ENCODE measurements around the gene ACAP3. TPM values are rescaled to one million over a fixed set of nuclear protein-coding genes. Genes with fewer than 3 reads are reported as not detected.
A peak's percentile ranks its signal among the peaks of the same experiment; 100 is the strongest.

ACAP3 gene
- total and polyA plus RNA-seq, 2 experiments from 2014 or later, result 59.1 to 63.6 TPM

DNA sequence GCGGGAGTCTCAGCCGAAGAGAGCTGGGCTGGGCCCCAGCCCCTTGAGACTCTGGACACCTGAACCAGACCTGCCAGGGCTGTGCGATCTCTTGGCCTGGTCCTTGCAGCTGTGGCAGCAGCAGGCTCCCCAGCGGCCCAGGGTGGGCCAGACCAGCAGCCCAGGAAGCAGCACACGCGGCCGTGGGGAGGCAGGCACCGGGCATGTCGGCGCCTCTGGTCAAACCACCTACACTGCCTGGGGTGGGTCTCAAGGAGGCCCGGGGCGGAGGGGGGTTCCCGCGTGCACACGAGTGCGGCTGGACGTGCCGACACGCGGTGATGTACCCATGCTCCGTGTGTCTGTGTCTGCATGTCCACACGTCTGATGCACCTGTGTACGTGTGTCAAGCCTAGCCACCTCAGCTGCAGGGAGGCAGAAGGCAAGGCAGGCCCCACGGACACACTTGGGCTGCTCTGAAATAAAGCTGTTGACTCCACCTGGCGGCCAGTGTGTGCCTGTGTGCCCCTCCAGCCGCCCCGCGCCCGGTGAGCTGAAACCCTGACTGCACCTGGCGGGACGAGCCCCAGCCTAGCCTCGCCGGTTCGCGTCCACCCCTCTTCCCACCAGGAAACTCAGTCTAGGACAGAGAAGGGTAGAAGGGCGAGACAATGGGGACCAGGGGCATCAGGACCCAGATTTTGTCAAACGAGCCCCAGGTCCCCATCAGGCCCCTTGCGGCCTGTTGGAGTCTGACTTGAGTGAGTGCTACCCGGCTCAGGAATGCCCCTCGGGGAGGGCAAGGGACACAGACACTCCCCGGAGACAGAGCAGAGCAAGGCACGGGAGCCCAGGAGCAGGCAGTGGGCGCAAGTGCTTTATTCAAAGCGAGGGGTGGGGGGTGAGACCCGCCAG, 15.9 kb downstream of the ACAP3 start:
- Histone ChIP-seq H3K27ac (no peak overlapping the region), H3K4me3 (no peak overlapping the region), H3K4me1 (ENCODE audit: low read depth) (no peaks in the 10 kb centered on the region), H3K9me3 (ENCODE audit: low read depth) (no peaks in the 10 kb centered on the region), H3K36me3 (no peaks in the 10 kb centered on the region), H3K27me3 (no peaks in the 10 kb centered on the region)
- TF ChIP-seq, protein P1, sequence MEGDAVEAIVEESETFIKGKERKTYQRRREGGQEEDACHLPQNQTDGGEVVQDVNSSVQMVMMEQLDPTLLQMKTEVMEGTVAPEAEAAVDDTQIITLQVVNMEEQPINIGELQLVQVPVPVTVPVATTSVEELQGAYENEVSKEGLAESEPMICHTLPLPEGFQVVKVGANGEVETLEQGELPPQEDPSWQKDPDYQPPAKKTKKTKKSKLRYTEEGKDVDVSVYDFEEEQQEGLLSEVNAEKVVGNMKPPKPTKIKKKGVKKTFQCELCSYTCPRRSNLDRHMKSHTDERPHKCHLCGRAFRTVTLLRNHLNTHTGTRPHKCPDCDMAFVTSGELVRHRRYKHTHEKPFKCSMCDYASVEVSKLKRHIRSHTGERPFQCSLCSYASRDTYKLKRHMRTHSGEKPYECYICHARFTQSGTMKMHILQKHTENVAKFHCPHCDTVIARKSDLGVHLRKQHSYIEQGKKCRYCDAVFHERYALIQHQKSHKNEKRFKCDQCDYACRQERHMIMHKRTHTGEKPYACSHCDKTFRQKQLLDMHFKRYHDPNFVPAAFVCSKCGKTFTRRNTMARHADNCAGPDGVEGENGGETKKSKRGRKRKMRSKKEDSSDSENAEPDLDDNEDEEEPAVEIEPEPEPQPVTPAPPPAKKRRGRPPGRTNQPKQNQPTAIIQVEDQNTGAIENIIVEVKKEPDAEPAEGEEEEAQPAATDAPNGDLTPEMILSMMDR (IDR thresholded peaks at IDR 0.05; ENCODE audit: low read depth, low read length), result peak; percentile 65
- peak; percentile 72 to 84 for DNase-seq (ENCODE audit: low read depth in 1 of 2, low spot score in 1 of 2)

DNA sequence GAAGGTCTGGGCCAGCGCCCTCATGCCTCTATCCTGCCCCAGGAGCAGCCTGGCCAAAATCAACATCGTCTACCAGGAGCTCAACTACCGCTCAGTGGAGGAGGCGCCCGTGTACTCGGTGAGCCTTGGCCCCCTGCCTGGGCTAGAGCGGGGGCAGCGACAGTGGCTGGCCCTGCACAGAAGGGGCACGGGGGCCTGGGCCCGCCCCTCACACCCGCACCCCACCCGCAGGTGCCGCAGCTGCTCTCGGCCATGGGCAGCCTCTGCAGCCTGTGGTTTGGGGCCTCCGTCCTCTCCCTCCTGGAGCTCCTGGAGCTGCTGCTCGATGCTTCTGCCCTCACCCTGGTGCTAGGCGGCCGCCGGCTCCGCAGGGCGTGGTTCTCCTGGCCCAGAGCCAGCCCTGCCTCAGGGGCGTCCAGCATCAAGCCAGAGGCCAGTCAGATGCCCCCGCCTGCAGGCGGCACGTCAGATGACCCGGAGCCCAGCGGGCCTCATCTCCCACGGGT, 16.7 kb downstream of the ACAP3 start:
- DNase-seq (ENCODE audit: low read depth in 1 of 2, low spot score in 1 of 2), result no peak
- Histone ChIP-seq H3K36me3 (no peaks in the 10 kb centered on the region), H3K27me3 (no peaks in the 10 kb centered on the region), H3K4me3 (no peak overlapping the region), H3K4me1 (ENCODE audit: low read depth) (no peaks in the 10 kb centered on the region), H3K9me3 (ENCODE audit: low read depth) (no peaks in the 10 kb centered on the region), H3K27ac (no peak overlapping the region)
- TF ChIP-seq, protein P1 (IDR thresholded peaks at IDR 0.05; ENCODE audit: low read depth, low read length), result no peak

DNA sequence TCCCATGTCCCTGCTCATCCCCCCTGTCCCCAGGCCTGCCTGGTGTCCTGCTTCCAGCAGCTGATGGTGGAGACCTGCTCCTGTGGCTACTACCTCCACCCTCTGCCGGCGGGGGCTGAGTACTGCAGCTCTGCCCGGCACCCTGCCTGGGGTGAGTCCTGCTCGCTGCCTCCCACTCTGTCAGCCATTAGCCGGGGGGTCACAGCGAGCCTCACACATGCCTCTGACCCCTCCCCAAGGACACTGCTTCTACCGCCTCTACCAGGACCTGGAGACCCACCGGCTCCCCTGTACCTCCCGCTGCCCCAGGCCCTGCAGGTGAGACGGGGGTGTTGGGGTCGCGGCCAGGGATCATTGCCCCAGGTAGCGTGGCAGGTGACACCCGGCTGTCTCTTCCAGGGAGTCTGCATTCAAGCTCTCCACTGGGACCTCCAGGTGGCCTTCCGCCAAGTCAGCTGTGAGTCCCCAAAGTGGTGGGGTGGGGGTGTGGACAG, 17.4 kb downstream of the ACAP3 start:
- H3K4me1 ChIP-seq (ENCODE audit: low read depth), result no peaks in the 10 kb centered on the region
- no peaks in the 10 kb centered on the region for H3K9me3 ChIP-seq (ENCODE audit: low read depth)
- H3K27me3 ChIP-seq, result no peaks in the 10 kb centered on the region
- TF ChIP-seq, protein P1 (IDR thresholded peaks at IDR 0.05; ENCODE audit: low read depth, low read length), result peak; percentile 53
- peak; percentile 55 to 56 for DNase-seq (ENCODE audit: low read depth in 1 of 2, low spot score in 1 of 2)
- no peaks in the 10 kb centered on the region for H3K36me3 ChIP-seq
- H3K4me3 ChIP-seq, result no peak overlapping the region
- no peak overlapping the region for H3K27ac ChIP-seq

DNA sequence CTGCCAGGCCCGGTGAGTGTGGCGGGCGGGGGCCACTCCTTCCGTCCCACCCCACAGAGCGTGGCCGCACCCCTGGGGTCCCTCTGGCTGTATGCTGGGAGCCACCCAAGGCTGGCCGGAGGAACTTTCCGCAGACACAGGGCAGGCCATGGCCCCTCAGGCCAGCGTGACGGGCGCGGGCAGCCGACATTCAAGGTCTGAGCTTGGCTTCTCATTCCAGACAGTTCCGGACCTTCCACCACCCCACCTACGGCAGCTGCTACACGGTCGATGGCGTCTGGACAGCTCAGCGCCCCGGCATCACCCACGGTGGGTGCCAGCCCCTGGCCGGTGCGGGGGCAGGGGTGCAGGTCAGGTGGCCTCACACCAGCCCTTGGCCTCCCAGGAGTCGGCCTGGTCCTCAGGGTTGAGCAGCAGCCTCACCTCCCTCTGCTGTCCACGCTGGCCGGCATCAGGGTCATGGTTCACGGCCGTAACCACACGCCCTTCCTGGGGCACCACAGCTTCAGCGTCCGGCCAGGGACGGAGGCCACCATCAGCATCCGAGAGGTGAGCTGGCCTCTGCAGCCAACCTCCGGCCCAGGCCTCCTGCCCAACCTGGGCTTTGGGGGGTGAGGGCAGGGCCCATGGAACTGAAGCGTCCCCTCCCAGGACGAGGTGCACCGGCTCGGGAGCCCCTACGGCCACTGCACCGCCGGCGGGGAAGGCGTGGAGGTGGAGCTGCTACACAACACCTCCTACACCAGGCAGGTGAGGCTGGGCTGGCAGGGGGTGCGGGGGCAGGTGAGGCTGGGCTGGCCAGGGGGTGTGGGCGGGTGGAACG, 20.2 kb downstream of the ACAP3 start:
- H3K4me3 ChIP-seq, result no peak overlapping the region

More for the DNA sequence above, 20.2 kb downstream of the ACAP3 start:
- no peak for DNase-seq (ENCODE audit: low read depth in 1 of 2, low spot score in 1 of 2)
- Histone ChIP-seq H3K9me3 (ENCODE audit: low read depth) (no peaks in the 10 kb centered on the region), H3K27me3 (no peaks in the 10 kb centered on the region), H3K27ac (no peak overlapping the region), H3K36me3 (no peaks in the 10 kb centered on the region), H3K4me1 (ENCODE audit: low read depth) (no peaks in the 10 kb centered on the region)
- TF ChIP-seq, protein P1 (IDR thresholded peaks at IDR 0.05; ENCODE audit: low read depth, low read length), result no peak

Data from cardiac muscle cell (in vitro differentiated cells and primary cell).